ENCODE measurements around the gene CD72.
A peak's percentile ranks its signal among the peaks of the same experiment; 100 is the strongest.
"Not testable (repeated sequence)": the region's sequence is repeated elsewhere in the genome, so short reads cannot be mapped to it uniquely, and the experiment has no call there.

CD72 gene

GRCh38 chr9:35599763-35600604 is 18.2 kb downstream of the CD72 start:
- H3K4me3 ChIP-seq (ENCODE audit: low read length), result no peak overlapping the region
- H3K9ac ChIP-seq (ENCODE audit: low read length), result no peak overlapping the region
- H3K27me3 ChIP-seq (replicated peaks; ENCODE audit: insufficient read depth, low read length), result no peaks in the 10 kb centered on the region
- no peaks in the 10 kb centered on the region for H3K36me3 ChIP-seq (replicated peaks; ENCODE audit: insufficient read depth, low read length)
- peaks cover 19% of the 10 kb centered on the region for H3K4me1 ChIP-seq (ENCODE audit: low read length)
- H3K9me3 ChIP-seq (replicated peaks; ENCODE audit: insufficient read depth, low read length), result no peaks in the 10 kb centered on the region
- no peak overlapping the region for H3K4me2 ChIP-seq (ENCODE audit: low read depth, low read length)
- no peak for DNase-seq
- no peaks in the 10 kb centered on the region for H3K79me2 ChIP-seq (ENCODE audit: low read length)
- no peak overlapping the region for H2AFZ ChIP-seq (ENCODE audit: low read length)
- H3K27ac ChIP-seq (ENCODE audit: low read length), result no peak overlapping the region
- no peak for TF ChIP-seq EZH2 (optimal IDR thresholded peaks at IDR 0.05; ENCODE audit: low read depth, low read length)
- no peak for TF ChIP-seq CTCF (IDR thresholded peaks at IDR 0.05; ENCODE audit: low read length)
- no peak for TF ChIP-seq EZH2phosphoT487 (IDR thresholded peaks at IDR 0.05; ENCODE audit: low read length)
- H3F3A ChIP-seq (ENCODE audit: insufficient read depth, low read length), result peaks cover 6% of the 10 kb centered on the region
- H4K20me1 ChIP-seq (ENCODE audit: insufficient read depth, low read length), result no peaks in the 10 kb centered on the region
- H3K9me2 ChIP-seq (replicated peaks; ENCODE audit: insufficient read depth, low read length), result no peaks in the 10 kb centered on the region

DNA sequence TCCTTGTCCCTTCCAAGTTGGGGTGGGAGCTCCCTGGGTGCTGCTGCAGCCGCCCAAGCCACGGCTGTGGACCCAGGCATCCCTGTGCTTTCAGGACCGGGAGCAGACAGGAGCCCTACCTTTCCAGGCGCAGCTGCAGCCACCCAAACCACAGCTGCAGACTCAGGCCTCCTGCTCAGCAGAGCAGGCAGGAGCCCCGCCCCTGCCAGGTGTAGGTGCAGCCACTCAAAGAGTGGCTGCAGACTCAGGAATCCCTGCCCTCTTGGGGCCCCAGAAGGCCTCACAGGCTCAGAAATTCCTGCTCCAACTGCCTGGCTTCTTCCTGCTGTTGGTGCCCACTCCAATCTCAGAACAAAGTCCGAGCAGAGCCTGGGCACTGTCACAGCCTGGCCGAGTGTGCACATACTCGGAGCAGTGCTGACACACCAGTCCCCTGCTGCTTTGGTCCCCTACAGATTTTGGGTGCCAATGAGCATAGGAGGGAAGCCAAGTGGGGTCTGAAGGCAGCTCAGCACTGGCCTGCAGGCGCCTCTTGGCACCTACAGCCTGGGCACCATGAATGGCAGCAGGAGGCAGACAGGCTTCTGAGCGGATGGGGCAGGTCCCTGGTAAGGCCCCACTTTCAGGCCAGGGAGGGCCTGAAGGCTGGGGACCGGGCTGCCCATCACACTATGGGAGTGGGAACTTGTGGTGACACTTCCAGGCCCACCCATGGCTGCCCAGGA is 19.2 kb downstream of the CD72 start:
- H4K20me1 ChIP-seq (ENCODE audit: insufficient read depth, low read length), result no peaks in the 10 kb centered on the region
- H3K4me2 ChIP-seq (ENCODE audit: low read depth, low read length), result peak overlapping the region; percentile 47; the same call in 1 of the 2 replicates
- H3K4me3 ChIP-seq (ENCODE audit: low read length), result no peak overlapping the region
- H3K27me3 ChIP-seq (replicated peaks; ENCODE audit: insufficient read depth, low read length), result no peaks in the 10 kb centered on the region
- no peak overlapping the region for H3K9ac ChIP-seq (ENCODE audit: low read length)
- H3K36me3 ChIP-seq (replicated peaks; ENCODE audit: insufficient read depth, low read length), result no peaks in the 10 kb centered on the region
- no peak for TF ChIP-seq EZH2phosphoT487 (IDR thresholded peaks at IDR 0.05; ENCODE audit: low read length)
- TF ChIP-seq EZH2 (optimal IDR thresholded peaks at IDR 0.05; ENCODE audit: low read depth, low read length), result no peak
- TF ChIP-seq CTCF (IDR thresholded peaks at IDR 0.05; ENCODE audit: low read length), result no peak
- DNase-seq, result peak; percentile 83
- H3K4me1 ChIP-seq (ENCODE audit: low read length), result peaks cover 19% of the 10 kb centered on the region
- no peaks in the 10 kb centered on the region for H3K79me2 ChIP-seq (ENCODE audit: low read length)
- no peaks in the 10 kb centered on the region for H3K9me2 ChIP-seq (replicated peaks; ENCODE audit: insufficient read depth, low read length)
- no peaks in the 10 kb centered on the region for H3K9me3 ChIP-seq (replicated peaks; ENCODE audit: insufficient read depth, low read length)
- H3F3A ChIP-seq (ENCODE audit: insufficient read depth, low read length), result no peaks in the 10 kb centered on the region
- peak overlapping the region; percentile 49; the same call in 1 of the 2 replicates for H2AFZ ChIP-seq (ENCODE audit: low read length)
- H3K27ac ChIP-seq (ENCODE audit: low read length), result peak overlapping the region; percentile 20; the same call in 1 of the 2 replicates

- not testable (repeated sequence) for H3K27me3 ChIP-seq (replicated peaks; ENCODE audit: insufficient read depth, low read length); DNase-seq; H3K9me3 ChIP-seq (replicated peaks; ENCODE audit: insufficient read depth, low read length); H3F3A ChIP-seq (ENCODE audit: insufficient read depth, low read length); H3K9ac ChIP-seq (ENCODE audit: low read length); H3K27ac ChIP-seq (ENCODE audit: low read length); H3K36me3 ChIP-seq (replicated peaks; ENCODE audit: insufficient read depth, low read length); H4K20me1 ChIP-seq (ENCODE audit: insufficient read depth, low read length); H3K4me2 ChIP-seq (ENCODE audit: low read depth, low read length); H3K4me3 ChIP-seq (ENCODE audit: low read length); H3K9me2 ChIP-seq (replicated peaks; ENCODE audit: insufficient read depth, low read length); H3K79me2 ChIP-seq (ENCODE audit: low read length); H2AFZ ChIP-seq (ENCODE audit: low read length)
- H3K4me1 ChIP-seq (ENCODE audit: low read length), result peaks cover 13% of the 10 kb centered on the region; the same call in 1 of the 2 replicates
Measured at GRCh38 chr9:35596907-35597306, 21.3 kb downstream of the CD72 start.
